NOMO-1 treated with dmso at 0.1 percent for 144 hours (cell line): ENCODE results near the gene PTPRN2.

Experiments used
- DNase-seq: peaks from one replicate; lab custom pipeline; 2025; ENCODE audit not compliant: unreplicated experiment; lab: John Stamatoyannopoulos, UW

The PTPRN2 gene

DNA sequence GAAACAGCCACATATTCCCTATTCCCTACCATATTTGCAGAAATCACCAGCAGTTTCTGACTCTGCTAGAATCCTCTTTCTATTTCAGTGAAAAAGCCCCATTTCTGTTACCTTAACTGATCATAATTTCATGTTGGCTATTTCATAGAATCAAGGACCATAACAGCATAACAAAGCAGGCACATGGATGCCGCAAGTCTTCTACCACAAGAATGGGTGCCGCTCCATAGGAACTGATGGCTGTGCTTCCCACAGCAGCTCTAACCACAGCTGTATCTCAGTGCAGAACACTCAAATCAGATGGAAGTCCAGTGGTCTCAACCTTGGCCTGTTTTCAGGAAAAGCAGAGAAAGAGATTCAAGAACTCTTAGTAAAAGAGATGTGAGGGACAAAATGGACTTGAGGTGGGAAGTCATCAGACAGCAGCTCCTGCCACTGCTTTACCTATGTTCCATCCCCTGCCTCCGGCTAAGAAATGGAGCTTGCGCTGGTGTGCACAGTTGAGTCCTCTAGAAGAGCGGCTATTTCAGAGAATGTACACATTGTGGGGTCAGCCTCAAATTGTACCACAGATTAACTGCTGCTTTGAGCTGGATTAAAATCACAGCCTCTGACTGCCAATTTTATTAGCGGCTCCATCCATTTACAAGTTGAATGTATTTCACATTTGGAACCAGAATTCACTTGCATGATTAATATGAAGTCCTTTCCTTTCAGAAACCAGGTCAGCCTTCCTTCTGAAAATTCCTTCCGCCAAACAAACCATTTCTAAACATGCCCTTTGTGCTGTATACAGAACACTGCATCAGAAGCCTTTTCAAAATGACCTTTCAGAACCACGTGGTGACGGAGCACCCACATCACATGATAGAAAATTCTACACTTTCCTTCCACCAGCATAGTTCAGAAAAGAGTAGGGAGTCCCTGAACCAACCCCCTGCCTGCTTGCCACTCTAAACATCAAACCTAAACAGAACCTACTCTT is 7.7 kb downstream of the PTPRN2 start:
- DNase-seq, result no peak

DNA sequence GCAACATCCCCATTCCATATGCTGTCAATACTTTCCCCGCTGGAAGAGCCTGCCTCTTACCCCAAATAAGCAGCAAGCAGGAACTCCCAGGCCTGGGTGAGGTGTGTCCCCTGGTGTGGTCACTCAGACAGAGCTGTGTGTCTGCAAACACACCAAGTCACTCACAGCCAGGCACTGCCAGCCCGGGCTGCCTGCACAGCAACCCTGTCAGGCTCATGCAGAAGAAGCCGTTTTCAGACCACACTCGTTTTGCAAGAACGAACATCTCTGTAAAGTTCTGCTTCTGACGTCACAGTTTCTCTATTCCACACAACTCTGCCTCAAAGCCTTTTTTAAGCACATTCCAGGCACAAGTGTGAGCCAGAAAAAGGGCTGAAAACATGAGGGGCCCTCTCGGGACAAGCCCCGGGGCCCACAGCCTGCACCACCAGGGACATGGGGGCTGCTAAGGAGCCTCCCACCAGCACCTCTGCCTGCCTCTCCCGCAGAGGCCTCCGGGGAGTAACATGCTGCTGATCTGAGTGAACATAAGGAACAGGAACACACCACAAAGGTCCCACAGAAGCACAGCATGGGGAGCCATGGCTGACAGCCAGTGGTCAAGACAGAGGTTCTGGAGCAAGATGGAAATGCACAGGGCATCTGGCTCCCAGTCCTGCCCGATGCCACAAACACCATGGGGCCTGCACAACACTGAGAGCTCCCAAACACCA is 11.4 kb downstream of the PTPRN2 start:
- DNase-seq, result peak; percentile 64

DNA sequence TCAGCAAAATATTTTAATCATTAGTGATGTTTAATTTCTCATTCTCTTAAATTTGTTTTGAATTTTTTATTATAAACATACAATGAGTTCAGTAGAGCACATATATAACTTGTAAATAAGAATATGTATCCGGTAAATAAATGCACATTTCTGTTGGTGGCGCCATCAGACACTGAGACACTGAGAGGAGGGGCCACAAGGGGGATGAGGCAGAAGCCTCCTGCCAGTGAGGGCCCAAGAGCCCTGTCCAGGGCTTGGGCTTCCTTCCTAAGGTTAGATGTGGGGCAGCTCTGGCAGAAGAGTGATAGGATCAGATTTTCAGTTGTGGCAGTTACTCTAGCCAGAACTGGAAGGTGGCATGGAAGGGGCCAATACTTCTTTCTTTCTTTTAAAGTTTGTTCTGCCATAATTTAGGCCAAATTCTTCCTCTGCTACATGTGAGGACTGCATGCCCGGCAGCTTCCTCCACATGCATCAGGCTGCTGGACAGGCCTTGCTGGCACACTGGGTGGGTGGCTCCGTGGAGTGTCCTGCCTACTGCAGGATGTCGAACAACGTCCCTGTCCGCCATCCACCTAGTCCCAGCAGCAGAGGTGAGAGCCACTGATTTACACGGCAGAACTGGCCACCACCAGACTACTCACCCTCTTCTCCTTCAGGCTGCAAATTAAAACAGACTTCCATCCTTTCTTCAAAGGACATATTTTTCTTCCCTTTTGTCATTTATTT is 13.2 kb downstream of the PTPRN2 start:
- no peak for DNase-seq

DNA sequence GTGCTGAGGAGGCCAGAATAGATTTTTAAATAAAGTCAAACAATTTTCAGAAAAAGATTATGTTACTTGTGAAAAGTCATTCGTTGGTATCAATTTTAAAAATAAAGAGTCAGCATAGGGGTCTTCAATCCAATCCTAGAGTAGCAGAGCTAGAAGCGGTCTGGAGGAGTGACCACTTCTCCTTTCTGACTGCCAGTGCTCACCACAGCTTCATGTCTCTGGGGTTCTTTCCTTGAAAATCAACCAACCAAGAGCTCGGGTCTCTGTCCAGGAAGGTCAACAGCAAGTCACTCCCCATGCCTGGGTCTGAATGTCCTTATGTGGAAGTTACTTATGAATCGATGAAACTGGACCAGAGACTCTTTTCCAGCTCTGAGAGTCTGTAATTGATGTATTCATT is 14.3 kb downstream of the PTPRN2 start:
- DNase-seq, result peak; percentile 10

DNA sequence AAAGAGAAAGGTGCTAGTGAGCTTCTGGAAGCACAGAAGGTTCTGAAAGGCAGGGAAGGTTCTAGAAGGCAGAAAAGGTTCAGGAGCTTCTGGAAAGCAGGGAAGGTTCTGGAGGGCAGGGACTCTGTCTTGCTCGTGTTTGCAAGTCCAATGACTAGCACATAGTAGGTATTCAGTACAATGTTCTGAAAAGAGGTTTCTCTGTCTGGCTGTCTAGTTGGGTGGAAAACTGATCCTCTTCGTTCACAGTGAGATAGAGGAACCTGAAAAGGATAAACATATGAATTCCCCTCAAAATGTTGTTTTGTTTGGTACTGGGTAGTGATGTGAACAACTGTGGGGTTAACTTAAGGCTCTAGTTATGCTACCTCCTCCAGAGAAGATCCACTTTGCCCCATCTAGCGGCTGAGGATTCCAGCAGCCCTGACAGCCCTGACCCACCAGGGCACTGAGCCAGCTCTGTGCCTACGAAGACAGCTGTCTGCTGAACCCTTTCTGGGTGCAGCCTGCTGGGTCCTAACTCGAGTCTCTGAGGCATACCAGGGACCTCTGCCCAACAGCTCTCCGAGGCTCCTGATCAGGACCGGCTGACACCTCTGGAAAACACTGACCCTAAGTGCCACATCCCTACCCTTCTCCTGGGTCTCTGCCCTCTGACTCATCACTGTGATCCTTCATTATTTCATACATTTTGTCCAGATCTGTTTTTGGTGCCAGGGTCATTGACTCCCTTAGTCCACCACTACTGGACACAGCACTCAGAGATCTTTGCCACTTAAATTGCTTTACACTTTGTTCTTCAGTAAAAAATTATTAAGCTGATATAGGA is 15.4 kb downstream of the PTPRN2 start:
- no peak for DNase-seq

DNA sequence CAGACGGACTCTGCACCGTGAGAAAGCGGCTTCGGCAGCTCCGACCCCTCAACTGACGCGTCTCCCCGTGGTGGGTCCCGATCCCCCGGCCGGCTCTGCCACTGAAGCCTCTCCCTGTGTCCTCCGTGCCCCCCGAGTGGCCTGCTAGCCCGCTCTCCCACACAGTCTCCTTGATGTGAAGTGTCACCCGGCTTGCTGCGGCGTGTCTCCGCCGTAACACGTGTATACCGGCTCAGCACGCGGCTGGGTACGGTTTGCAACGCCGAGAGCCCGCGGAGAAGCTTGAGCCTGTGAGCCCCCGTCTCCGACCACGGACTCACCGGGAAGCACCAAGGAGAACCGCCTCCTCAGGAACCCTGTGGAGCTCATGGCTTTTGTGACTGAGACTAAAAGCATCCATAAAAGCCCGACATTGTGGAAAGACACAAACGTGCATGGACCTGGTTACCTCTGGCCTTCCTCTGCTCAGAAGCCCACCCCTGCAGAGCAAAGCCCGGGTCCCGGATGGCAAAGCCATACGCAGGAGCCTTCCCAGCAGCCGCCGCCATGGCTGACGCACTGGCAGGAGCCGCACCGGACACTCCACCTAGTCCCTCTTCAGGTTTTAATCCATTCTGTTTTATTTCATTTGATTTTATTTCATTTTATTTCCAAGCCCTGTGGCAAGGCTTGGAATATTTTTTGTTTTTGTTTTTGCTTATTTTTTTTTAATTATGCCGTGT is 17.0 kb downstream of the PTPRN2 start:
- no peak for DNase-seq

DNA sequence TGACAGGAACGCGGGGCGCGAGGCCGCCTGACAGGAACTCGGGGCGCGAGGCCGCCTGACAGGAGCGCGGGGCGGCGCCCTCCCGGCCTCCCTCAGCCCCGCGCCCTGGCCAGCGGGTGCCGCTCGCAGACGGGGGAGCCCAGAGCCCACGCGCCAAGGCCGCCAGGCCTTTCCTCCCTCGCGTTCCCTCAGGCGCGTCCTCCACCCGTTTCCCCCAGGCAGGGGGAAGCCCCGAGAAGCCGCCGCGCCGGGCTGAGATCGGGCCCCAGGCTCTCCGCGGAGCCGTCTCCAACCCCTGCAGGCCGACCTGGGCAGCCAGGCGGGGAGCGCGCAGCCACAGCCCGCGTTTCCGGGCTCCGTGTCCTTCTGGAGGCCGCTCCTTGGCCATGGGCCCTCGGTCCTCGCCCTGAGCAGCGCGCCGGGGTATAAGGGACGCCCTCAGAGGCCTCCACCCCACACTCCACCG is 17.7 kb downstream of the PTPRN2 start:
- no peak for DNase-seq

DNA sequence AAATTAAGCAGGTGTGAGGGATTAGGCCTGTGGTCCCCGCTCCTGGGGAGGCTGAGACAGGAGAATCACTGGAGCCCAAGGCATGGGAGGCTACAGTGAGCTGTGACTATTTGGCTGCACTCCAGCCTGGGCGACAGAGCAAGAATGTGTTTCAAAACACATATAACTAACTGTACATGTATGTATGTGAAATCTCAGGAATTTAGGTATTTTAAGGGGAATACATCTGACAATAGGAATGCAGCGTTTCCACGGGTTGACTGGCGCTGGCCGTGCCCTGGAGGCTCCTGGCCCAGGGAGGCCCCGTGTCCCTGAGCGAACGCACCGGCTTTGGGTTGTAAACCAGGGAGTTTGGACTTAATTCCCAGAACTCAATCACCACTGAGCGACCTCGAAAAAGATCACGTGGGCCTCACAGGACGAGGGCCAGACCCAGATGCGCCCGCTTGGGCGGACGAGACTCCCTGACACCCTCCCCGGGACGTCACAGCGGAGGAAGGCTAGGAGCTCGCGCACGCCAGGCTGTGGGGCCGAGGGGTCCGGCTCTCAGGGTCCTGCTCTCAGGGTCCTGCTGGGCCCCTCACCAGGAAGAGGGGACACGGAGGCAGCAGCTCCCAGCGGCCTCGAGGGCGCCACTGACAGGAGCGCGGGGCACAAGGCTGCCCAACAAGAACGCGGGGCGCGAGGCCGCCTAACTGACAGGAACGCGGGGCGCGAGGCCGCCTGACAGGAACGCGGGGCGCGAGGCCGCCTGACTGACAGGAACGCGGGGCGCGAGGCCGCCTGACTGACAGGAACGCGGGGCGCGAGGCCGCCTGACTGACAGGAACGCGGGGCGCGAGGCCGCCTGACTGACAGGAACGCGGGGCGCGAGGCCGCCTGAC is 18.4 kb downstream of the PTPRN2 start:
- DNase-seq, result no peak

DNA sequence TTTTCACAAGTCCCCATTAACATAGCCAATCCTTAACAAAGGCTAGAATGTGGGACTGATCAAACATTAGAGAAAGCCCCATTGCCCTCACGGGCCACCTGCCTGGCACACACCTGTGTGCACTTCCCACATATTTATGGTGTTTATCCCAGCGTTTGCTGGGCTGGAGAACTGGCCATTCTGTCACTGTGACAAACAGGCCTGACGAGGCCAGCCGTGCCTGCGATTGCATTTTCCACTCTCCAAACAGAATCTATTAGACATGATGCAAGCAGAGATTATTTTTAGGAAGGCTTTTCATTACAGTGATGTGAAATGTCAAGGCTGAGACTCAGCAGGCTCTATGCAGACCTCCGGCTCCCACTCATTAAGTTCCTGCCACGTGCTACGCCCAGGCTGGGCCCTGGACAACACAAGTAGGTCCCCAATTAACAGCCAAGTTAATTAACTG is 20.4 kb downstream of the PTPRN2 start:
- no peak for DNase-seq

DNA sequence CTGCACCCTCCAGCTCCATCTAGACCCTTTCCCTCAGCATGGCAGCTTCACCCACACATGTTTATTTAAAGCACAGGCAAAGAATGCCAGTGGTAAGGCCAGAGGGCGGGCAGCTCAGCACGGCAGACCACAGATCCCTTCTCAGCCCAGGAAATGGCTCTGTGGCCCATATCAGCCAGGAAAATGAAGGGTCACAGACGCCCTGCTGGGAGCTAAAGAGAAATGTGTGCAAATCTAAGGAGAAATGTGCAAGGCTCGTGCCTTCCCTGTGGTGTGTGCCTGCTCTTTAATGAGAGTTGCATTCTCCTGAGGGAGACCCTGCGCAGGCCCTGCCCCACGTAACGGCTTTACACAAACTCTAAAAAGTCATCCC is 23.0 kb downstream of the PTPRN2 start:
- DNase-seq, result no peak

DNA sequence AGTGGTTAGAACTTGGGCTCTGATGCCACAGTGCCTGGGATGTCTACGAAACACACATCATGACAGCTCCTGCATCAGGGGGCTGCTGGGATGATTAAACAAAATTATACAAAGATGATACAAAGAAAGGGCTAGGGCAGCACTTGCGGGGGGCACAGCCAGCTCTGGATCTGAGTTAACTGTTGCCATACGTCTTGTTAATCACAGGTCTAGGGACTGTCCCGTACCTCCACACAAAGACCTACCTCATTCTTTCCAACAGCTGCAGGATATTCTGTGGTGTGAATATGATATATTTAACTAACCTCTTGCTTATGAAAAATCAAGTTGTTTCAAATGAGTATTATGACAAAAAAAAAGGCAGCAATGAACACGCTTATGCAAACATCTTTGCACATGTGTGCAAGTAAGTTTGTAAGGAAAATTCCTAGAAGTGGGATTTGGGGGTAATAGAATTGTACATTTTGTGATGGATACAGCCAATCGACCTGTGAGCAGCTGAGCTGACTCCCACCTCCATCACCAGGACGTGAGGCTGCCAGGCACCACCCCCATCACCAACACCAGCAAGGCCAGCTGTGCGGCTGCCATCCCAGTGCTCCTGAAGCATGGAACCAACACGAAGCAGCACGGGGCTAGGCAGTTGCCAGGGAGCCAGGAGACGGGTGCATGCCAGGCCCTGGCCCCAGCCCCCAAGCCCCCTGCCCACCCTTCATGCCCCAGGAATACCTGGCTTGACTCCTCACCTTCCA is 23.5 kb downstream of the PTPRN2 start:
- DNase-seq, result no peak

DNA sequence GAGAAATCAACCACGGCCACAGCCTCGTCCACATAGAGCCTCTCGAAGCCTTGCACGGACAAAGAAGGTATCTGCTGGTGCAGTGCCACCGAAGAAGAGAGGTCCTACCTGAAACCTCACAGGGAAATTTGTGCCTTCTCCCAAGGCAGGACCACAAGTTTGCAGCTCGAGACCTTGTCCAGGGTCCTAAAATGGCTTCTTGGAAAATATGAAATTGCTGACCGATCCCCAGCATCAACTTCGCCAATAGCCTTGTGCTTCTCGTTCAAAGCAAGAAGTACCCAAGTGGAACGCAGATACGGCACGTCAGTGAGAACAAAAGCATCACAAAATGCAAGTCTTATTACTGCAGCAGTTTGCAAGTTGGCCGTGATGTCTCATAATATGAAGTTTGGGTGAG is 24.6 kb downstream of the PTPRN2 start:
- no peak for DNase-seq

DNA sequence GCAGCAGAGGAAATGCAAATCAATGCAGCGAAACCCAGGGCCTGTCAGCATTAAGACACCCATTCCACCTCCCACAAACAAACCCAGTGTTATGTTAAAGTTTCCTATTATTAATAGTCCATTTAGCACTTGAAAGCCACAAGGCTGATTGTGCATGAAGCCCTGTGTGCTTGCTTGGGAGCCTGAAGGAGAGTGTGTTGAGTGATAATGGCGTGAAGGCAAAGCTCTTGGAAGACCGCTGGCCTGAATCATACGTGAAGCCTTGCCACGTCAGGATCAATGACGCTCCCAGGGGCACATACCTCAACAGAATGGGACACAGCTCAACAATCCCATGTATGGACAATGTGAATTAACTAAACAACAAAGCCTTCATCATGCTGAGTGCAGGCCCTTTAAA is 25.1 kb downstream of the PTPRN2 start:
- no peak for DNase-seq

DNA sequence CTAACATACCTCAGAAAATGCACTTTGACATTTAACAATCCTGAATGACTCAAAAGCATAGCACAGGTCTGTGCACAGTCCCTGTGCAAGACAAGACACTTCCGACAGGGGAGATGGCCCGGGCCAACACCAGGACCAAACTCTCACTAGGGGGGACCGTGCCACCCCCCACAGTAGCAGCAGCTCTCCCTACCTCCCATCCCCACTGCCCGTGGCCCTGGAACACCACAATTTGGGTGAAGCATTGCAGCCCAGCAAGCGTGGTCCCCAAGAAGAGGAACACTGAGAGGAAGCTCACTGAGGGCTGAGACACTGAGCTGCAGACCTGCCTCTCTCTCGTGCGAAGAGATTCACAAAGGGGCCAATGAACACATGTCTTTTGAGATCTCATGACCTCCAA is 26.0 kb downstream of the PTPRN2 start:
- no peak for DNase-seq

DNA sequence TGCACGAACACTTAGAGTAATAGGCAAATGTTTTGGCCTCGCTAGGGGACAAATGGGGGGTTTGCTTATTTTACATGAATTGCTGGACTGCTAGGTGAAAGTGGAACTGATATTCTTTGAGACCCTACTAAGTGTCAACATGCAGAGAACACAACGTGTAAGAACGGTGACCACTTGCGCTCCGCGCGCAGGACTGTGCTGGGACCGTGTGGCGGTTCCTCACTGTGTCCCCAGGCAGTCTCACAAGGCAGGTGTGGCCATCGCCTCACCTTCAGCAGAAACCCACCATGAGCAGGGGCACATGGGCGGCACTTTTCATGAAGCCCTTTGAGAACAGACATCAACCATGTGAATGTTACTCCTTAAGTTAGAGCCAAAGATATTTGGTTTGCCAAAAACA is 27.2 kb downstream of the PTPRN2 start:
- DNase-seq, result no peak

DNA sequence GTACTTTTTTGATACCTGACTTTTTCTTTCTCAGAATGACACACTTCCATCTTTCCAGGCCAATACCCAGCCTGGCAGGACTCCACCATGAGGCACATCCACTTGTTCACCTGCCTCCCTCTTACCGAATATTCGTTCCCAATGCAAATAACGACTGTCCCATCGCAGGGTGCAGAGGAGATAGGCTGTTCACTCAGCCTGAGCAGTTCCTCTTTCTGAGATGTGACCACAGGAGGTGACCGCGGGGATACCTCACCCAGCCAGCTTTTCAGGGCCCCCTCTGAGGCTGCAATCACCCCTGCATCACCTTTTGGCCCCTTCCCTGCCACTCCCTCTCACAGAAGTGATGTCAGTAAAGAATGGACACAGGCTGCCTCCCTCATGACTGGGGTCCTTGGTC is 28.3 kb downstream of the PTPRN2 start:
- DNase-seq, result no peak

DNA sequence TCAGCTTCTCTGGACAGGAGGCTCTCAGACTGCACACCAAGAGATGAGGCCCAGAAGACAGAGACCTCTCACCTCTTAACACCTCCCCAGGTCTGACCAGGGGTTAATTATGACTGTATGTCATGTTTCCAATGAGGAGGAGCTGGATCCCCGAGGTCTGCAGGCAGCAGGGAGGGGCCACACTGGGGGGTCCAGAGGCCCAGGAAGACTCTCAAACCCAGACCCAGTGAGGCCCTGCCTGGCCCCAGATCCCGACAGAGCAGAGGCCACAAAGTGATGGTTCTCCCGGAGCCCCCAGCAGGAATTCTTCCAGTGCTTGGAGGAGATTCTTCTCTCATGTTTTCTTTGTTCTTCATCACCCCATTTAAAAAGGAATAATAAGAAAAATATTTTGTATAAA is 28.8 kb downstream of the PTPRN2 start:
- no peak for DNase-seq

DNA sequence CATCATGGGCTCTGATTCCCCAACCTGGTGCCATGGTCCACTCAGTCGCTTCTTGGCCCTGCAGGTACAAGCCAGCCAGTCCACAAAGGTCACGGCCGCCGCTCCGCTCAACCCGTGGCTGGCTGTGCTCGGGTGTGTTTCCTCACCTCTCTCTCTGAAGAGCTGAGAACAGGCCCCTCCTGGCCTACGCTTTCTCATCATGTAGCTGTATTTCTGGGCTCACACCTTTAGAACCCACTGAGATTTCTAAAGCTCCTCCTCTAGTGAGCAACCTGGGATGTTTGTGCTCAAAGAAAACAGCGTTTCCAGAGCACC is 30.2 kb downstream of the PTPRN2 start:
- no peak for DNase-seq
